HG03575 (cell line): ENCODE data around the gene COX6B2.

ENCODE experiments used
- ATAC-seq: cut with Tn5 transposase; IDR thresholded peaks from one replicate; pipeline ENCODE4 v1.9.1; 2021; ENCODE audit not compliant: unreplicated experiment, insufficient number of reproducible peaks, low FRiP score; ENCODE audit errors: extremely low read depth

The COX6B2 gene

GRCh38 chr19:55365964-55366363, 11.4 kb upstream of the COX6B2 start:
- ATAC-seq = no peak

- no peak for ATAC-seq
Observed at GRCh38 chr19:55365245-55365644, 10.7 kb upstream of the COX6B2 start.

GRCh38 chr19:55362990-55363716, 8.6 kb upstream of the COX6B2 start, which contains the start of gene GARIN5B:
GARIN5B (minus strand) TSS chr19:55363260; CDS start chr19:55363066, 194 bp downstream.
- no peak for ATAC-seq

GRCh38 chr19:55362174-55362989, 7.9 kb upstream of the COX6B2 start:
- no peak for ATAC-seq

GRCh38 chr19:55360902-55361301, 6.4 kb upstream of the COX6B2 start:
- ATAC-seq = no peak

GRCh38 chr19:55358943-55359908, 4.7 kb upstream of the COX6B2 start:
- no peak for ATAC-seq

- no peak for ATAC-seq
Observed at GRCh38 chr19:55358493-55358892, 4.0 kb upstream of the COX6B2 start.

- no peak for ATAC-seq
Observed at GRCh38 chr19:55355213-55355821, 798 bp upstream of the COX6B2 start.

GRCh38 chr19:55353803-55354697, 469 bp downstream of the COX6B2 start:
- ATAC-seq = no peak

- ATAC-seq = no peak
Observed at GRCh38 chr19:55353356-55353802, 1.1 kb downstream of the COX6B2 start.

GRCh38 chr19:55352549-55353145, 1.9 kb downstream of the COX6B2 start:
- ATAC-seq = no peak

GRCh38 chr19:55352040-55352439, 2.5 kb downstream of the COX6B2 start:
- ATAC-seq = no peak

- no peak for ATAC-seq
Observed at GRCh38 chr19:55350620-55351315, 3.8 kb downstream of the COX6B2 start.

- no peak for ATAC-seq
Observed at GRCh38 chr19:55348317-55349034, 6.0 kb downstream of the COX6B2 start.

- ATAC-seq = no peak
Observed at GRCh38 chr19:55347442-55348009, 7.0 kb downstream of the COX6B2 start.
